Liver (tissue), 3 donors: Measurements from ENCODE around the gene UTP25.

Experiments used
- EGR1 ChIP-seq, 2 donors: IDR thresholded peaks; 2 replicates each; pipeline ENCODE4 v1.6.1; 2016 to 2018; ENCODE audit warnings: antibody characterized with exemption in 2 of 2, low read depth in 2 of 2
- HNF4G ChIP-seq: IDR thresholded peaks from 2 replicates; pipeline ENCODE4 v1.6.1; 2016; ENCODE audit warnings: antibody characterized with exemption
- JUND ChIP-seq, 2 donors: IDR thresholded peaks; 2 replicates each; pipeline ENCODE4 v1.6.1; 2016; ENCODE audit warnings: antibody characterized with exemption in 2 of 2
- NR2F2 ChIP-seq: IDR thresholded peaks from 2 replicates; pipeline ENCODE4 v1.6.1; 2016; ENCODE audit warnings: antibody characterized with exemption
- RAD21 ChIP-seq, 2 donors: IDR thresholded peaks; 2 replicates each; pipeline ENCODE4 v1.6.1; 2016; ENCODE audit warnings: antibody characterized with exemption in 2 of 2, mild to moderate bottlenecking in 2 of 2
- RXRA ChIP-seq, 2 donors: IDR thresholded peaks; 2 replicates each; pipeline ENCODE4 v1.6.1; 2017 to 2018; ENCODE audit warnings: antibody characterized with exemption in 2 of 2, mild to moderate bottlenecking in 1 of 2
- SP1 ChIP-seq: IDR thresholded peaks from 2 replicates; pipeline ENCODE4 v1.6.1; 2018; ENCODE audit warnings: antibody characterized with exemption, mild to moderate bottlenecking
- TAF1 ChIP-seq: conservative IDR thresholded peaks from 2 replicates; pipeline ENCODE4 v1.6.1; 2016; ENCODE audit warnings: antibody characterized with exemption, mild to moderate bottlenecking
- YY1 ChIP-seq: IDR thresholded peaks from 2 replicates; pipeline ENCODE4 v1.6.1; 2016; ENCODE audit warnings: antibody characterized with exemption, mild to moderate bottlenecking
- ZBTB33 ChIP-seq: IDR thresholded peaks from 2 replicates; pipeline ENCODE4 v1.6.1; 2016; ENCODE audit warnings: antibody characterized with exemption
- TF ChIP-seq, protein P1 (sequence below): fragments of 150-350 bp; IDR thresholded peaks from 2 replicates; pipeline ENCODE4 v1.5.1; 2017; ENCODE audit warnings: improper control_type of control experiment, low read depth, low read length; ENCODE audit not compliant: missing input control
- TF ChIP-seq, protein P2 (sequence below): IDR thresholded peaks from 2 replicates; pipeline ENCODE4 v1.6.1; 2016; ENCODE audit warnings: antibody characterized with exemption
- TF ChIP-seq, protein P3 (sequence below): IDR thresholded peaks from 2 replicates; pipeline ENCODE4 v1.6.1; 2016; ENCODE audit warnings: antibody characterized with exemption, mild to moderate bottlenecking
- TF ChIP-seq, protein P4 (sequence below): IDR thresholded peaks from 2 replicates; pipeline ENCODE4 v1.6.1; 2016; ENCODE audit warnings: antibody characterized with exemption
- donor health status: healthy.
- donor health status: healthy.

- TF ChIP-seq, protein P1, sequence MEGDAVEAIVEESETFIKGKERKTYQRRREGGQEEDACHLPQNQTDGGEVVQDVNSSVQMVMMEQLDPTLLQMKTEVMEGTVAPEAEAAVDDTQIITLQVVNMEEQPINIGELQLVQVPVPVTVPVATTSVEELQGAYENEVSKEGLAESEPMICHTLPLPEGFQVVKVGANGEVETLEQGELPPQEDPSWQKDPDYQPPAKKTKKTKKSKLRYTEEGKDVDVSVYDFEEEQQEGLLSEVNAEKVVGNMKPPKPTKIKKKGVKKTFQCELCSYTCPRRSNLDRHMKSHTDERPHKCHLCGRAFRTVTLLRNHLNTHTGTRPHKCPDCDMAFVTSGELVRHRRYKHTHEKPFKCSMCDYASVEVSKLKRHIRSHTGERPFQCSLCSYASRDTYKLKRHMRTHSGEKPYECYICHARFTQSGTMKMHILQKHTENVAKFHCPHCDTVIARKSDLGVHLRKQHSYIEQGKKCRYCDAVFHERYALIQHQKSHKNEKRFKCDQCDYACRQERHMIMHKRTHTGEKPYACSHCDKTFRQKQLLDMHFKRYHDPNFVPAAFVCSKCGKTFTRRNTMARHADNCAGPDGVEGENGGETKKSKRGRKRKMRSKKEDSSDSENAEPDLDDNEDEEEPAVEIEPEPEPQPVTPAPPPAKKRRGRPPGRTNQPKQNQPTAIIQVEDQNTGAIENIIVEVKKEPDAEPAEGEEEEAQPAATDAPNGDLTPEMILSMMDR = no peak
- TF ChIP-seq, protein P2, sequence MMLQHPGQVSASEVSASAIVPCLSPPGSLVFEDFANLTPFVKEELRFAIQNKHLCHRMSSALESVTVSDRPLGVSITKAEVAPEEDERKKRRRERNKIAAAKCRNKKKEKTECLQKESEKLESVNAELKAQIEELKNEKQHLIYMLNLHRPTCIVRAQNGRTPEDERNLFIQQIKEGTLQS = no peak
- TF ChIP-seq, protein P3, sequence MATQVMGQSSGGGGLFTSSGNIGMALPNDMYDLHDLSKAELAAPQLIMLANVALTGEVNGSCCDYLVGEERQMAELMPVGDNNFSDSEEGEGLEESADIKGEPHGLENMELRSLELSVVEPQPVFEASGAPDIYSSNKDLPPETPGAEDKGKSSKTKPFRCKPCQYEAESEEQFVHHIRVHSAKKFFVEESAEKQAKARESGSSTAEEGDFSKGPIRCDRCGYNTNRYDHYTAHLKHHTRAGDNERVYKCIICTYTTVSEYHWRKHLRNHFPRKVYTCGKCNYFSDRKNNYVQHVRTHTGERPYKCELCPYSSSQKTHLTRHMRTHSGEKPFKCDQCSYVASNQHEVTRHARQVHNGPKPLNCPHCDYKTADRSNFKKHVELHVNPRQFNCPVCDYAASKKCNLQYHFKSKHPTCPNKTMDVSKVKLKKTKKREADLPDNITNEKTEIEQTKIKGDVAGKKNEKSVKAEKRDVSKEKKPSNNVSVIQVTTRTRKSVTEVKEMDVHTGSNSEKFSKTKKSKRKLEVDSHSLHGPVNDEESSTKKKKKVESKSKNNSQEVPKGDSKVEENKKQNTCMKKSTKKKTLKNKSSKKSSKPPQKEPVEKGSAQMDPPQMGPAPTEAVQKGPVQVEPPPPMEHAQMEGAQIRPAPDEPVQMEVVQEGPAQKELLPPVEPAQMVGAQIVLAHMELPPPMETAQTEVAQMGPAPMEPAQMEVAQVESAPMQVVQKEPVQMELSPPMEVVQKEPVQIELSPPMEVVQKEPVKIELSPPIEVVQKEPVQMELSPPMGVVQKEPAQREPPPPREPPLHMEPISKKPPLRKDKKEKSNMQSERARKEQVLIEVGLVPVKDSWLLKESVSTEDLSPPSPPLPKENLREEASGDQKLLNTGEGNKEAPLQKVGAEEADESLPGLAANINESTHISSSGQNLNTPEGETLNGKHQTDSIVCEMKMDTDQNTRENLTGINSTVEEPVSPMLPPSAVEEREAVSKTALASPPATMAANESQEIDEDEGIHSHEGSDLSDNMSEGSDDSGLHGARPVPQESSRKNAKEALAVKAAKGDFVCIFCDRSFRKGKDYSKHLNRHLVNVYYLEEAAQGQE = no peak
- TF ChIP-seq SP1 (no peak), TAF1 (no peak), RXRA (IDR thresholded peaks at IDR 0.05) (no peak), ZBTB33 (no peak), YY1 (no peak), RAD21 (IDR thresholded peaks at IDR 0.05) (no peak), HNF4G (no peak), JUND (IDR thresholded peaks at IDR 0.05) (no peak), EGR1 (IDR thresholded peaks at IDR 0.05; ENCODE audit: low read depth in 2 of 2) (no peak), NR2F2 (no peak)
- TF ChIP-seq, protein P4, sequence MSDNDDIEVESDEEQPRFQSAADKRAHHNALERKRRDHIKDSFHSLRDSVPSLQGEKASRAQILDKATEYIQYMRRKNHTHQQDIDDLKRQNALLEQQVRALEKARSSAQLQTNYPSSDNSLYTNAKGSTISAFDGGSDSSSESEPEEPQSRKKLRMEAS = no peak
Measured at GRCh38 chr1:209881619-209882018, 53.8 kb downstream of the UTP25 start.
